HEK293 (cell line): ENCODE measurements around the gene MLH1.

Experiments
- CTCF ChIP-seq: fragments of 450-650 bp; formaldehyde crosslinking; IDR thresholded peaks from 2 replicates; pipeline ENCODE4 v1.5.1; 2016; ENCODE audit warnings: missing biosample characterization, missing genetic modification characterization
- SP3 ChIP-seq: fragments of 450-650 bp; formaldehyde crosslinking; IDR thresholded peaks from 2 replicates; pipeline ENCODE4 v1.5.1; 2016; ENCODE audit warnings: missing biosample characterization, missing genetic modification characterization
- TCF7L2 ChIP-seq: IDR thresholded peaks from 2 replicates; pipeline ENCODE4 v1.6.1; 2011; ENCODE audit warnings: low read depth, mild to moderate bottlenecking, inconsistent platforms, low read length, moderate library complexity, borderline replicate concordance
- ZBTB11 ChIP-seq: fragments of 450-650 bp; formaldehyde crosslinking; conservative IDR thresholded peaks from 2 replicates; pipeline ENCODE4 v1.5.1; 2016; ENCODE audit warnings: low read depth, missing biosample characterization, missing genetic modification characterization
- ZEB2 ChIP-seq: fragments of 450-650 bp; formaldehyde crosslinking; IDR thresholded peaks from 2 replicates; pipeline ENCODE4 v1.5.1; 2016; ENCODE audit warnings: missing biosample characterization, missing genetic modification characterization
- ZNF175 ChIP-seq: fragments of 450-650 bp; formaldehyde crosslinking; IDR thresholded peaks from 2 replicates; pipeline ENCODE4 v1.5.1; 2016; ENCODE audit warnings: missing biosample characterization, missing genetic modification characterization
- ZNF311 ChIP-seq: fragments of 450-650 bp; formaldehyde crosslinking; IDR thresholded peaks from 2 replicates; pipeline ENCODE4 v1.5.1; 2017; ENCODE audit warnings: missing biosample characterization, missing genetic modification characterization, borderline replicate concordance
- ZNF501 ChIP-seq: fragments of 450-650 bp; formaldehyde crosslinking; IDR thresholded peaks from 2 replicates; pipeline ENCODE4 v1.5.1; 2016; ENCODE audit warnings: missing biosample characterization, missing genetic modification characterization
- ZNF580 ChIP-seq: fragments of 450-650 bp; formaldehyde crosslinking; IDR thresholded peaks from 2 replicates; pipeline ENCODE4 v1.5.1; 2016; ENCODE audit warnings: missing biosample characterization, missing genetic modification characterization
- ZNF747 ChIP-seq: fragments of 450-650 bp; formaldehyde crosslinking; IDR thresholded peaks from 2 replicates; pipeline ENCODE4 v1.5.1; 2016; ENCODE audit warnings: missing biosample characterization, missing genetic modification characterization
- ZNF76 ChIP-seq: fragments of 450-650 bp; formaldehyde crosslinking; IDR thresholded peaks from 2 replicates; pipeline ENCODE4; 2016; ENCODE audit warnings: low read depth, missing biosample characterization, missing genetic modification characterization, borderline replicate concordance
- ZXDB ChIP-seq: fragments of 450-650 bp; formaldehyde crosslinking; IDR thresholded peaks from 2 replicates; pipeline ENCODE4 v1.5.1; 2016; ENCODE audit warnings: missing biosample characterization, missing genetic modification characterization
- TF ChIP-seq, protein P1 (sequence below): fragments of 450-650 bp; formaldehyde crosslinking; IDR thresholded peaks from 2 replicates; pipeline ENCODE4 v1.5.1; 2016; ENCODE audit warnings: missing biosample characterization, missing genetic modification characterization, low read depth

DNA sequence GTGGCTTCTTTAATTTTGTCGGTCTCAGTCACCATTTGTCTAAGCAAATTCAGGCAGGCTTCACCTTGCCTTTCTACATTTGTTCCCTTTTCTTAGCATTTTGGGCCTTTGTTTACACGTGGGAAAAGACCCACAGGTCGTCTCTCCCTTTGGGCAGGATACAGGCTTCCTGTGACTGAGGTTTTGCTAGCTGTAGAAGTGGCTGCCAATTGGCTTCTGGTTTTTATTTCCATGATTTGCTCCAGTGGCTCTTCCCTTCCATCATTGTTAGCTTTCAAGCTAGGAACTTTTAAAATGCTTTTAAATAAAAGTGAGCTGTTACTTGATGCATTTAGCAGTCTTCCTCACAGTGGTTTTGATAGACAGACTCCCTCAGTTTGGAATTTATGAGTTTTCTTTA, 37.3 kb downstream of the MLH1 start:
- TF ChIP-seq CTCF, result no peak
- TF ChIP-seq ZNF747 (tag by site-specific recombination), result no peak
- no peak for TF ChIP-seq ZNF76 (tag by site-specific recombination)
- no peak for TF ChIP-seq ZNF175 (tag by site-specific recombination)
- TF ChIP-seq ZXDB (tag by site-specific recombination), result no peak
- no peak for TF ChIP-seq ZBTB11 (tag by site-specific recombination)
- TF ChIP-seq TCF7L2, result no peak
- no peak for TF ChIP-seq SP3 (tag by site-specific recombination)
- TF ChIP-seq ZNF501 (tag by site-specific recombination), result no peak
- no peak for TF ChIP-seq ZNF580 (tag by site-specific recombination)
- TF ChIP-seq, protein P1, sequence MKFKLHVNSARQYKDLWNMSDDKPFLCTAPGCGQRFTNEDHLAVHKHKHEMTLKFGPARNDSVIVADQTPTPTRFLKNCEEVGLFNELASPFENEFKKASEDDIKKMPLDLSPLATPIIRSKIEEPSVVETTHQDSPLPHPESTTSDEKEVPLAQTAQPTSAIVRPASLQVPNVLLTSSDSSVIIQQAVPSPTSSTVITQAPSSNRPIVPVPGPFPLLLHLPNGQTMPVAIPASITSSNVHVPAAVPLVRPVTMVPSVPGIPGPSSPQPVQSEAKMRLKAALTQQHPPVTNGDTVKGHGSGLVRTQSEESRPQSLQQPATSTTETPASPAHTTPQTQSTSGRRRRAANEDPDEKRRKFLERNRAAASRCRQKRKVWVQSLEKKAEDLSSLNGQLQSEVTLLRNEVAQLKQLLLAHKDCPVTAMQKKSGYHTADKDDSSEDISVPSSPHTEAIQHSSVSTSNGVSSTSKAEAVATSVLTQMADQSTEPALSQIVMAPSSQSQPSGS (tag by site-specific recombination), result no peak
- no peak for TF ChIP-seq ZEB2
- no peak for TF ChIP-seq ZNF311 (tag by site-specific recombination)
